SK-N-MC (cell line): ENCODE data around the gene PLD1.

Experiments
- EZH2 ChIP-seq: fragments of 200-600 bp; sonication (generic); IDR thresholded peaks from one replicate; pipeline ENCODE4 v1.6.1; 2017; ENCODE audit warnings: antibody characterized with exemption
- POLR2AphosphoS5 ChIP-seq: IDR thresholded peaks from 2 replicates; pipeline ENCODE4 v1.6.1; 2012; ENCODE audit warnings: mild to moderate bottlenecking, low read depth, low read length, borderline replicate concordance

DNA sequence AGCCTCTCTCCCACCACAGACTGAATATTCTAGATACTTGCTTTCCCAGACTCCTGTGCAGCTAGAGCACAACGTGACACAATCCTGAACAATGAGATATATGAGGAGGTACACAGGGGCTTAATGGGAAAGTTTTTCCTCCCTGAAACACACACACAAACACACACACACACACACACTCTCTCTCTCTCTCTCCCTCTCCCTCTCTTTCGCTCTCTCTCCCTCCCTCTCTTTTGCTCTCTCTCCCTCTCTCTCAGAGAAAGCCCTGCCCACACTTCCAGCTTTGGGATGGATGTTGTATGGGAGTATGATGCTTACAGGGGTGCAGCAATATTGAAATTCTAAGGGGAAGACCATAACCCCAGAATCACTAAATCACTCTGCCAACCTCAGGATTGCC is 110.1 kb downstream of the PLD1 start:
- TF ChIP-seq EZH2 (no peak), POLR2AphosphoS5 (no peak)
